ENCODE data around the gene SMOC2.

The SMOC2 gene

DNA sequence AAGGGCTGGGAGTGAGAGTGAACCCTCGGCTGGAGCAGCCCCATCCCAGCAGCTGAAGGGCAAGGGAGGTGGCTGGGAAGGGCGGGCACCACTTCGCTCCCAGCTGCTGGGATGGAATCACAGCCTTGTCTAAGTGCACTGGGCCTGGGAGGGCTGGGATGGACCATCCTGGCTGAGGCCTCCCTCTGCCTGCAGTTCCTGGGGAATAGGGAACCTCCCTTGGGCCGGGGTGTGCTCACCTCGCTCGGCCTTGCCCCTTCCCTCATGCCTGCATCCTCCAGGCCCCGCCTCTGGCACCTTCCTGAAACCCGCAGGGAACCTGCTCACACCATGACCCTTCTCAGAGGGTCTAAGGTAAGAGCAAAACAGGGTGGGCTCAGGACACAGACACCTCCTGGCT is 53.7 kb downstream of the SMOC2 start:
- no peak for DNase-seq

DNA sequence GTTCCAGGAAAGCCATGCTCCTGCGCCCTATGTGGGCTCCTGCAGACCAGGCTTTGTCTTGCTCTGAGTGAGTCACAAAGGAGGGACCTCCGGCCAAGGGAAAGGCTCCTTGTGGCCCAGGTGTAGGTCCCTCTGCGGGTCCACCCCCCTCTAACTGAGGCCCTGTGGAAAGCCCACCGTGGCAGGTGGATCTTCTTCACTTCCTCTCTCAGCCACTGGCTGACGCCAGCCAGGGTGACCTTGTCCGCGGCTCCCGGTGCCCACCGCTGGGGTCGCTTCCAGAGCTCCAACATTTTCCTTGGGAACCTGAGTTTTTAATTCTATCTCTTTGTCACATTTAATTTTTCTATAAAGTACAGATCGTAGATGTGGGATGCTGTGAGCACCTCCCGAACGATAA is 54.1 kb downstream of the SMOC2 start:
- DNase-seq = no peak

DNA sequence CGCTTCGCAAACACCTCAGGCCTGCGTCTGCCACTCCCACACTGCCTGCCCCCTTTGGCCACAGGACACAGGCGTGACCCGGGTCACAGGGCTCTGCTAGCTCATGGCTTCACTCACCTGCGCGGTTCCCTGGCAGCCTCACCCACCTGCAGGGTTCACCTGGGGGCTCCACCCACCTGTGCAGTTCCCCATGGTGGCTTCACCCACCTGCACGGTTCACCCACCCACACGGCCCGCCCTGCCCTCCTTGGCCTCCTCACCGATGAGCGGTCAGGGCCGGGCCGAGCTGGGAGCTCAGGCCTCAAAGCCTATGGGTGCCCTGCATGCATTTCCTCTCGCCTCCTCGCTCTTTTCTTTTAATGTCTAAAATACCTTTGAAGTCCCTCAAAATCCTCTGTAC is 54.7 kb downstream of the SMOC2 start:
- no peak for DNase-seq

DNA sequence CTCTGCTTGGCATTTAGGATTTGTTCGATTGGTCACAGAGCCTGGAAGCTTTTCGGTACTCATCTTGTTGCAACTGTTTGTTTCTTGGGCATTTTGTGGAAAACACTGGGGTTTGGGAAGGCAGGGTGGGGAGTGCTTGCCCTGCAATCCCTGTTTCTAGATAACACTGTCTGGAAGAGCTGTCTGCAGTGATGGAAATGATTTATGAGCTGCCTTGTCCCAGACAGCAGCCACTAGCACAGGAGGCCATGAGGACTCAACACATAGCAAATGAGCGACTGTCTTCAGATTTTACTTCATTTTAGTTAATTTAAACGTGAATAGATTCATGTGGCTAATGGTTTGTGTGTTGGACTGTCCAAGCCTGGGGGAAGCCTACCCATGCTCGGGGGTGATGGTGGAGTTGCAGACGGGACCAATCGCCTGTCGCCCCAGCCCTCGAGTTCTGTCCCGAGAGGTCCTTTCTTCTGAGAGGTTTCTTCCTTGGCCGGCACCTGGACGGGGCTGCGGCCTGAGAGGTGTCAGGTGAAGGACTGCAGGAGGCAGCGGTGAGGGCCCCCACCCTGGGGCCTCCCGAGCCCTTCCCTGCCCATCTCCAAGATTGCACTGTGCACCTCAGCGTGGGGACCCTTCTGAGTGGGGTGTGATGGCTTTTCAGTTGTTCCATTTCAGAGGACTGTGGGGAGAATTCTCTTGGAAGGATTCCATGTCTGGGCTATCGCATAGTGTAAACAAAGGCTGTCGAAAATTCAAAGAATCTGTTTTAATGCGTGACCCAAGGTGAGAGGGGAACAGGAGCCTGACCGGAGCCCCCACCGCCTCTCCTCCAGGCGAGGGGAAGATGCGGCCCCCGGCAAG is 55.4 kb downstream of the SMOC2 start:
- DNase-seq = no peak

DNA sequence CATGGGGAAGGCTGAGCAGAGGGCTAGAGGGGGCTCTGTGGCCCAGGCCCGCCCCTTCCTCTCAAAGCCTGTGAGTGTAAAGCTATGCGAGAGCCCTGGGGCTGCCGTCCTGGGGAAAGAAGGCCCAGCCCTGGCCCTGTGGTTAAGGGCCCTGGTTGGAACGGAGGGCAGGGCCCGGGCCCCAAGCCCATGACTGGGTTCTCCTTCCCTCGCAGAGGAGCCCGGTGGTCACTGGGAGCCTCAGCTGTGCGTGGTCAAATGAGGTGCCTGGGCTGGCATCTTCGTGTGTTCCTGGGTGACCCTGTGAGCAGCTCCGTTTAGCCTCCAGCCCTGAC is 56.0 kb downstream of the SMOC2 start:
- DNase-seq = no peak

DNA sequence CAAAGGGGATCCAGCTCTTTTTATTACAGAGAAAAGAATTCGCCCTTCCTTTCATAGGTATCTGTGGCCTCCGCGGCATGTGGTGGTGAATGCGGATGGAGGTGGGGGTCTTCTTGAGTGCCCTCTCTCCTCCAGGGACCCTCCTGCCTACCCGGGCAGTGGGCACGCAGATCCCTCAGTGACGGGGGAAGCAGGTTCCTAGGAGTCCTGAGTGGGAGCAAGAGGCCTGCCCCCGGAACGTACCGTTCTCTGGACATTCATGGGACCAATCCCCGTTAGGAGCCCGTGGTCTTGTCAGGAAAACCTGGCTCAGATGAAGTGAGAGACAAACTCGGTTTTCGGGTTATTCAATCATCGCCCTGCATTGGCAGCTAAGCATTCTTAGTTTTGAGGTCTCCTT is 56.4 kb downstream of the SMOC2 start:
- DNase-seq = no peak

DNA sequence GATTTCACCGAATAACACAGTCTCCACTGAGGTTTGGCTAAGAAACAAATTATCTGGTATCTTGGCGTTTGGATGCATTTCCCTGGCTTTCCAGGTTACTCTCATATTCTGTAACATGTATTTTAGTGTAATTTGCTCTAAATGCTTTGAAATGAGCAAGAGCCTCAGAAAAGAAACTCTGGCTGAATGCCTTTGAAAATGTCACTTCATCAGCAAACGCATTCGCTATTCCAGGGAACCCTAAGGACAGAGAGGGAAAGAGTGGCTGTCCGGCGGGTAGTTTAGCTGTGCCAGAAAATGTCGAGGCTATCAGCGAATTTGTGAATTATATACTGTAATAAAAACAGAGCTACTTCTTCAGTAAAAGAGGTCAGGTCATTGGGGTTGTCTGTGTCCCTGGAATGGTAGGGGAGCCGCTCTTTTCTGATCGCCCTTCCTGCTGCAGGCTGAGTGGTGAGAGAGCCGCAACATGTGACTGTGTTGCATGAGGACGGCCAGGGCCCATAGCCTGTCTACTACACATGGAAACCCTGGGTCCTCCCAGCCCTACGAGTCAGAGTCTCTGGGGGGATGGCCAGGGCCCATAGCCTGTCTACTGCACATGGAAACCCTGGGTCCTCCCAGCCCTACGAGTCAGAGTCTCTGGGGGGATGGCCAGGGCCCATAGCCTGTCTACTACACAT is 57.3 kb downstream of the SMOC2 start:
- no peak for DNase-seq

DNA sequence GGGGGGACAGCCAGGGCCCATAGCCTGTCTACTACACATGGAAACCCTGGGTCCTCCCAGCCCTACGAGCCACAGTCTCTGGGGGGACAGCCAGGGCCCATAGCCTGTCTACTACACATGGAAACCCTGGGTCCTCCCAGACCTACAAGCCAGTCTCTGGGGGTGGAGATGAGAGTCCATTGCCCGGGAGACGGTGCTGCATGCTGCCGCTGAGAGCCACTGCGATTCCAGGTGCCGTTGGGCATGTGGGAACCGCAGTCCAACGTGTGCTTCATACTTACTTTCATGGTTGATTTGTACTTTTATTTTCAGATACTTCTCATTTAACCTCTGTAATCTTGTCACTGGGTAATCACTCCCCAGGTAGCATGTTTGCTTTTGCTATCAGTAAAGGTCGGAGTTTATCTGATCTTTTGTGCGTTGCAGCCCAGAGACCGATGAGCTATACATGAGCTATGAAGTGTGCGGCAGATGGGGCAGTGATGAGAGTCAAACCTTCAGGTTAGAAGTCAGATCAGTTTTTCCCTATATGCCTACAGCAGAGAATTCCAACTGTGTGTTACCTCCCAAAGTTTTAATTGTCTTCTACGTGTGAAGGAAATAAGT is 58.2 kb downstream of the SMOC2 start:
- DNase-seq = no peak

DNA sequence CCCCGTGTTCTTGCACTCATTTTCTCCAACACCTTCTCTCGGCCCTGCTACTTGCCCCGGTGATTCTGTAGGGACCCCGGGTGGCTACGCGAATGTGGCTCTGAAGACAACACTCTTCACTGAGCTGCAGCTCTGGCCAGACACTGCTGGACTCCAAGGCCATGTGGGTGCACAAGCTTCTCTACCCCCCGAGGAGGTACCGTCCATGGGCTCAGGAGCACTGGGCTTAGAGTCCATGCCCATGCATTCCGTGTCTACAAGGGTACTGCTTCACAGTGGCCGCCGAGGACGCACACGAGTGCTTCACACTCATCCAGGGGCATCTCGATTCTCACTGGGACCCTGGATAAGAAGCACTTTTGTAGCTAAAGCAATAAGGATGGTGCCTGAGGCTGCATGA is 59.5 kb downstream of the SMOC2 start:
- DNase-seq = no peak

DNA sequence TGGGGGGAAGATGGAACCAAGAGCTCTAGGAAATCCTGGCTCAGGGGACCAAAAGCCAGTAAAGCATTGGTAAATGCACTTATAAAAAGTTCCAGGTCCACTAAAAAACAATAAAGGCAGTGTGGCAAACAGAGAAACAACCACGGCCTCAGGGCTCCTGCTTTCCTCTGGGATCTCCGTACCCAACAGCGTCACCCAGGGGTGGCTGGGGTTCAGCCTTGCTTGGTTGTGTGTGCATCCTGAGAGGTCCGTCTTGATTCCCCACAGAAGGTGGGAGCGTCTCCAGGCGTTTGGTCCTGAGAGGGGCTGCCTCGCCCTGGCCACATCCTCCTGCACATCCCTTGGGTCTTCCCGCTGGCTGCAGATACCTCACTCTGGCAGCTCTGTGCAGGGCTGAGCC is 60.6 kb downstream of the SMOC2 start:
- no peak for DNase-seq

DNA sequence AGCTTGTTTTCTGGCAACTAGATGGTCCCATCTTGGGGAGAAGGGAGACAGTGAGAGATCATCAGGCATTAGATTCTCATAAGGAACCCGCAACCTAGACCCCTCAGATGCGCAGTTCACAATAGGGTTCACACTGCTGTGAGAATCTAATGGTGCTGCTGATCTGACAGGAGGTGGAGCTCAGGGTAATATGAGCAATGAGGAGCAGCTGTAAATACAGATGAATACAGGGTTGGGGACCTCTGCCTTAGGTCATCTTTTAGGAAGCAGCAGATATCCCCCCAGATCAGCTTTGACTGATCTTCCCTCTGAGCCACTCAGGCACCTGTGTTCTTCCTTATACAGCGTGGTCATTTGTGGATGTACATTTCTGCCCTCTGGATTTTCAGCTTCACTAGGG is 63.4 kb downstream of the SMOC2 start:
- DNase-seq = no peak

DNA sequence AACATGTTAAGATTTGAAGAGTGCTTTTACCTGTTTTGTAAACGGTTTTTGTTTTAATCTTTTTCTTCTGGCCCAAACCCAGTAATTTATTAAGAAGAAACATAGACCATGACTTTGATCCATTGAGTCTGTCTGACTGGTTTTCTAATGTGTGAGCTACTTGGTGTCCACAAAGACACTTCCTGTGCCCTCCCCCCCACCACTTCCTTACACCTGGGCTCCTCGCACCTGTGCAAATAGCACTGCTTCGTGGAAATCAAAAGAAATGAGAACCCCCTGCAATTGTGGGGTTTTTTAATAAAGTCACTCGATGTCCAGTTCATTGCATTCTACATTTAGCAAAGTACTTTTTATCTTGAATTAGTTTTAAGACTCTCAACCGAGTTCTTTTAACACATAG is 65.5 kb downstream of the SMOC2 start:
- DNase-seq = no peak

DNA sequence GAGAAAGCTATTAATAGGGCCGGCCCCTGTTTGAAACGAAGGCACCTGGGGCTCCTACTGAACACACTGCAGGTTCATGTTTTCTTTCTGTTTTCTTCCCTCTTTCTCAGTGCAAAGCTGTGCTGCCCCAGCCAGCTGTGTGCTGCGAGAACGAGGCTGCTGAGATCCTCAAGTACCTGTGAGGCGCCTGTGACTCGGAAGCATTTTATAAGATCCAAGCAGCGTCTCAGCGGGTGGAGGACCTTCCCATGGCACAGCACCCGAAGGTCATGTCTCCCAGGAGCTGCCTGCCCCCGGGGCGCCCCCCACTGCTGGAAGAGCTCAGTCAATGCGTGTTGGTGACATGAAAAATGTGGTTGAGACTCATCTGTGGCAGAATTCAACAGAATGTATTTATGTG is 66.3 kb downstream of the SMOC2 start:
- no peak for DNase-seq

DNA sequence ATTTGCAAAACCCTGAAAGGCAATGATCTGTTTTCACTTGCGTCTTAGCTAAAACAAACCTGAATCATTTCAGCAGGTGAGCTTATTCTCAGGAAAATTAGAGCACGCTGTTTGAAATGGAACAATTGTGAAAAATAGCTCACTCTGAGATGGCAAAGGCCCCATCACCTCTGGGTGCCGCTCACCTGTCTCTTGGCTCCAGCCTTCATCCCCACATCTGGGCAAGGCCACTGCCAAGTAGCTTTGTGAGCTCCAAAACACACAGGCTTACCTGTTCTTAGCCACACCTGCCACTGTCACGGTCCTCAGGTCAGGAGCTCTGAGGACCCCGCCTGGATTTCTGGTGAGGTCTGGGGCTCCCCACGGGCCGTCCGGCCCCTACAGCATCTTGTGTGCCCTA is 66.7 kb downstream of the SMOC2 start:
- no peak for DNase-seq

DNA sequence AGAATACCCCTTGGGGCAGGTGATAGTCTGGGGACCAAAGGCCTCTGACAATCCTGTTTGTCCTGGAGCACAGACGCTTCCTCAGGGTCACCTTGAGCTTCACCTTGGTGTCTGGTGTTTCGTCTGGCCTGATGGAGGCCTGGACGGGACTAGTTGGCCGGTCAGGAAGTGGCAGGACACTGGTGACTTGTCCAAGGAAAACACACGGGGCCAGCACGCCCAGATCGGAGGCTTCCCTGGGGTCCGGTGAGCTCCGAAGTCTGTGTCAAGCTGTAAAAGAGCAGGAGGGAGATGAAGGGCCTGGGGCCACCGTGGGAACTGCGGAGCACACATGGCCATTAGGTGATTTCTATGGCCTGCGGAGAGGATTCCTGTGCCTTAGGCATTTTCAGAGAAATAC is 67.9 kb downstream of the SMOC2 start:
- no peak for DNase-seq

DNA sequence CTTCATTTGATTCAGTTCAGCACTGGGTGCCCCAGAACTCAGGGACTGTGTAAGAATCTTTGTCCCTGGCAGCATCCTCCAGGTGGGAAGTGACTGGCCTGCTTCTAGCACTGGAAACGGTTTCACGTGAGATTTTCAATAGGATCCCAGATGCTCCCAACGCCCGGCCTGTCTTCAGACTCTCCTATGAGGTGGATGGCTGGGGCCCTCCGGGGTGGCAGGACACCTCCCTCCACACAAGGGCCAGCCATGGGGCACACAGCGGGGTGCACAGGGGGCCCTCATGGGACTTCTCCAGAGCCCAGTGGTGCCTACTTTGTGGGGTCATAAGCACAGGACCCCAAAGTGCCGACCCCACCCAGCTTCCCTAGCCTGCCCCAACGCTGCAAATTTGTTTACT is 72.8 kb downstream of the SMOC2 start:
- DNase-seq = no peak

DNA sequence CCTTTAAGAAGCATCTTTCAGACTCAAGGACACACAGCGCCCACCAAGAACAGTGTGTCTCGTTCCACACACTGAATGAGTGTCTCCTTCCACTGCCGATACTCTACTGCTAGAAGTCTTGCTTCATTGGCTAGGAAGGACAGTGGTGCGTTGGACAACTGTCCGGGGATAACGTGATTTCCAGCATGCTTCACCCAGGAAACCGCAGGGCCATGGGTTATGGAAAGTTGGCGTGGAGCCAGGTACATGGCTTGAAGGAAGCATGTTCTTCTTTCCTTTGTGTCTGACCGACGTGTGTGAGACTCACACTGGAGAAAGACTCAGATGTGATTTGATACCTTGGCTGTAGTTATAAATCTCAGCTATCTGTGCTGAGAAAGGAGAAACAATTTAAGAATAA is 73.2 kb downstream of the SMOC2 start:
- DNase-seq = no peak

DNA sequence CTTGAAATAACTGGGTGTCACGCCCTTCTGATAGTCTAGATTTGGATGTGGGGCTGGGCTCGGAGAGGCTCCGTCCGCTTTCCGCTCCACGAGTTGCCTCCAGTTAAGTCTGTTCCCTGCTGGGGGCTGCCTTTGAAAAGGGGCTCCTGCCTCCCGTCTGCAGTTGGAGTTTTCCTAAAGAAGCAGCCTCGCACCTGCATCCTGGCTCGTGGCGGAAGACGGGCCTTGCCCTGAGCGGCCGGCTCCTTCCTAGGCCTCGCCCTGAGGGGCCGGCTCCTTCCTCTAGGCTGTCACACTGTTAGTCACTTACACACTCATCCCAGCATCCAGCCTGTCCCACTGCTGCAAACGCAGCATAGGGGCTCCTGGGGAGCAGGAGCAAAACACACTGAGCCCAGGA is 74.4 kb downstream of the SMOC2 start:
- DNase-seq = no peak

DNA sequence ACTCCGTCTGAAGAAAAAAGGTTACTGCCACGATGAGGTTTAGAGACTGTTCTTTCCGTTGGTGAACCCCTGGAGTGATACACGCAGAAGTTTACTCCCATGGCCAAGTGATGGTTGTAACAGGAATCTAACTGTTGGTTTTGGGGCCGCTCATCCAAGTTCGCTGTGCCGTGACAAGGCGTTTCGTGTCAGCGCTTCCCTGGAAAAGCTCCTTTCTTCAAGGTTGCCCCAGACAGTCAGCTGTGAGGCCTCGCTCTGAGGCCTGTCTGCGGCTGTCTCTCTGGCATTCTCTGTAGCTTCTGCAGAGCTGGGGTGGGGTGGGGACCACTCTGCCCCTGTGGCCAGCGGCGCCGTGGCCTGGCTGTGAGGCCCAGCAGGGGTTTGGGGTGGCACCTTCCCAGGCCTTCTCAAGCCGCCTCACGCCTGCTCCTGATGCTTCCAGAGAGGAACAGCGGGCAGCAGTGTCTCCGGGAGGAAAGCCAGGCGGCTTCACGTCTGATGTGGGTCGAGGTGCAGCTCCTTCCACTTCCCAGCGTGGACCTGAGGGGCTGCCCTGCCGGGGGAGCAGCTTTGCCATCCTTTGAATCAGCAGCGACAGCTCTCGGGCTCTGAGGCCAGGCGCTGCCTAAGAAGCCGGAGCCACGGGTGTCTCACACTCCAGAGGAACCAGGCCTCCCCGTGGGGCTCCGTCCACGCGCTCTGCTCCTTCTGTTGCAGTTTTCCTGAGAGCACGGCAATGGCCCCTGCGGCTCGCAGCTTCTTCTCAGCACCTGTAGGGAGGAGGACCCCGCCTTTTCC is 76.2 kb downstream of the SMOC2 start:
- no peak for DNase-seq

DNA sequence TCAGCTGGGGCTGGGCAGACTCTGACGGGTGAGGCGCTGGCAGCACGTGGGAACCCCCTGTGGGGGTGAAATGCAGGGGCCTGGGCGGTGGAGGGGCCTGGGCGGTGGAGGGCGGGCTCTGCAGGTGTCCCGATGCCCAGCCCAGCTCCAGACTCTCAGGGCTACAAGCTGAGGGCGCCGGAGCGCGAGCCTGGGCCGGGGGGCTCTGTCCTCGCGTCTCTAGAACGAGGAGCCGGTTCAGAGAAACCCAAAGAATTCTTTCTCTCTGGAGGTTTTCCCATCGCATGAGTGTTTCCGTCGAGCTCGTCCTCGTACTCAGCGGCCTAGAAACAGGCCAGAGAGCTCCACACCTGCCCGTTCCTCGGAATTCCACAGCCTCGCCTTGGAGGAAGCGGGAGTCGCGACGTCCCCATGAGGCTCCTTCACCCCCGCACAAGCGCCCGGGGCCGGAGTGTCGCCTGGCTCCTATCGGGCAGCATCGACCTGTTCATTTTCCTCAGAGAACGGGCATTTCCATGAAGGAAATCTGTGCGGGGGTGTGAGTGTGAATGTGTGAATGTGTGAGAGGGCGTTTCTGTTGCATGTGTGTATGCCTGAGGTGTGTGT is 76.9 kb downstream of the SMOC2 start:
- no peak for DNase-seq

DNA sequence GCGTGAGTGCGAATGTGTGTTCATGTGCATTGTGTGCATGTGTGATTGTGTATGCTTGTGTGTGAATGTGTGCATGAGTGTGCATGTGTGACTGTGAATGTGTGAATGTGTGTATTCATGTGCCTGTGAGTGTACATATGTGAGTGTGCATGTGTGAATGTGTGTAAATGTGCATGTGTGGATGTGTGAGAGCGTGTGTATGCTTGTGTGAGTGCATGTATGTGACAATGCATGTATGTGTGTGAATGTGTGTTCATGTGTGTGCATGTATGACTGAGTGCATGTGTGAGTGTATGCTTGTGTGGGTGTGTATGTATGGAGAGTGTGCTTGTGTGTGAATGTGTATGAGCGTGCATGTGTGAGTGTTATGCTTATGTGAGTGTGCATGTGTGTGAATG is 77.4 kb downstream of the SMOC2 start:
- DNase-seq = no peak

DNA sequence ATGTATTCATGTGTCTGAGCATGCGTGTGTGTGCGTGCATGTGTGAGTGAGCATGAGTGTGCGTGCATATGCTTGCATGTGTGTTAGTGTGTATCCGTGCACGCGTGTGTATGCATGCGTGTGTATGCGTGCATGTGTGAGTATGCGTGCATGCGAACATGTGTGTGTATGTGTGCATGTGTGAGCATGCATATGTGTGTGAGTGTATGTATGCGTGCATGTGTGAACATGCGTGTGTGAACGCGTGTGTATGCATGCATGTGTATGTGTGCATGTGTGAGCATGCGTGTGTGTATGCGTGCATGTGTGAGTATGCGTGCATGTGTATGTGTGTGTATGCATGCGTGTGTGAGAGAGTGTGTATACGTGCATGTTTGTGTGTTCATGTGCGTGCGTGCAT is 77.9 kb downstream of the SMOC2 start:
- DNase-seq = no peak

DNA sequence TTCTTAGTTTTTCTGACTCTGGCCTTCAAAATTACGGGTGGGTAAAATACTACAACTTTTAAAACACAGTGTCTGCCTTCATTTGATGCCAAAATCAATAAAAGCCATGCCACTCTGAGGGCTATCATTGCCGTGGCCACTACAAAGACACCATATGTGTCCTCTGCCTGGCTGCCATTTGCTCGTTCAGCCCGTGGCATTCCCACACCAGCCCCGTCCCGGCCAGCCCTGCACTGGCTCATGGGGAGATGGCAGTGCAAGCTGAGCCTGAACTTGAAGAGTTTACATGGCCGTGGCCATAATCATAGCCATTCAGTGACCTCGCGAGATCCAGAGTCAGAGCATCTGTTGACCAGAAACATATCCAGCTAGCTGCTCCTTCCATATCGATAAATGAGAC is 79.2 kb downstream of the SMOC2 start:
- no peak for DNase-seq
